Adrenal gland (tissue), 12 donors: Measurements from ENCODE around the gene LBP. TPM values are rescaled to one million over a fixed set of nuclear protein-coding genes. Genes with fewer than 3 reads are reported as not detected.

Experiments
- DNase-seq, 7 donors: peaks; one replicate each; pipeline ENCODE4 v3.0.0-alpha.2; 2019 to 2020
- H3K27ac ChIP-seq, 5 donors: fragments of 200-600 bp; sonication (generic) in 4 of 5; 1 replicate in 3 of 5; 2 replicates in 2 of 5; pipeline versions ENCODE4 v1.5.1 to v1.8.0; 2016 to 2020; ENCODE audit warnings: mild to moderate bottlenecking in 1 of 5
- H3K27me3 ChIP-seq: fragments of 200-600 bp; 2 replicates; pipeline ENCODE4 v1.8.0; 2021
- H3K36me3 ChIP-seq, 2 donors: fragments of 200-600 bp; replicated peaks in 1 of 2; 1 replicate in 1 of 2; 2 replicates in 1 of 2; pipeline versions ENCODE4 v1.5.1 to v1.8.0; 2018 to 2022
- H3K4me1 ChIP-seq, 2 donors: fragments of 200-600 bp; replicated peaks in 1 of 2; 1 replicate in 1 of 2; 2 replicates in 1 of 2; pipeline versions ENCODE4 v1.5.1 to v1.8.0; 2018 to 2021
- H3K4me3 ChIP-seq, 4 donors: fragments of 200-600 bp; sonication (generic) in 3 of 4; one replicate each; pipeline ENCODE4 v1.5.1; 2016 to 2018
- H3K9me3 ChIP-seq, 3 donors: fragments of 200-600 bp; sonication (generic) in 1 of 3; replicated peaks in 1 of 3; 1 replicate in 2 of 3; 2 replicates in 1 of 3; pipeline versions ENCODE4 v1.5.1 to v1.8.0; 2016 to 2021
- CTCF ChIP-seq, 6 experiments: fragments of 450-650 bp in 4 of 6; fragments of 200-600 bp in 2 of 6; sonication (generic) in 1 of 6; IDR thresholded peaks; 1 replicate in 5 of 6; 2 replicates in 1 of 6; pipeline versions ENCODE4 v1.5.1 to v1.8.0; 2016 to 2021; ENCODE audit warnings: antibody characterized with exemption in 6 of 6, mild to moderate bottlenecking in 2 of 6, moderate library complexity in 1 of 6
- POLR2A ChIP-seq, 2 donors: fragments of 450-650 bp; IDR thresholded peaks; one replicate each; pipeline ENCODE4 v1.6.1; 2017; ENCODE audit warnings: antibody characterized with exemption in 2 of 2, mild to moderate bottlenecking in 2 of 2, moderate library complexity in 1 of 2
- WGBS, 4 donors: extraction: QIAGEN DNeasy Blood & Tissue Kit in 2 of 4; methylation state at CpG; one replicate each; pipeline versions ENCODE4 v1.1.5 to v1.1.7; 2013 to 2017; 5-methylcytosine and 5-hydroxymethylcytosine counted together
- intact Hi-C, 2 donors: fragments of 100-400 bp; cut with DNase I; formaldehyde crosslinking; loops; one replicate each; pipeline versions ENCODE4 v1.14.1 to v1.15.0; 2022 to 2023
- polyA plus RNA-seq, 3 donors: library from polyadenylated mRNA; stranded (reverse); fragments of 200-250 nt in 2 of 3; fragments of 350-450 nt in 1 of 3; fragmentation: Illumina TruSeq in 1 of 3; extraction: RNeasy Lipid Tissue Mini Kit (QIAGEN cat#74804) in 1 of 3; gene quantifications; one replicate each; pipeline ENCODE4 v1.2.3, GENCODE V29; 2013 to 2014
- total RNA-seq, 9 donors: library from RNA; depleted of rRNA in 4 of 9; stranded (reverse); fragments of >200 nt in 4 of 9; fragments of 120-200 nt in 1 of 9; fragmentation: NEBNext Ultra II Directional in 1 of 9; extraction: Animal tissue kit (Norgen Biotek cat#: 25700) in 1 of 9; gene quantifications; one replicate each; pipeline versions ENCODE4 v1.1.0 to v1.2.4, GENCODE V29; 2013 to 2023
- donor health status: healthy with polysubstance abuse.
- donor health status: Bipolar disorder and iron deficiency.
- donor health status: DM: yes; HTN: yes; CAD: no.
- donor health status: DM: no; HTN: no; CAD: no.
- donor health status: DM: no; HTN: no; CAD: no.
- donor health status: DM: yes; HTN: yes; CAD: no.

The LBP gene
- total and polyA plus RNA-seq, 12 donors: 0.15 to 2.0 (median 0.41) TPM; not detected in 2

GRCh38 chr20:38346741-38347140, 459 bp downstream of the LBP start:
- Histone ChIP-seq H3K4me1 (no peaks in the 10 kb centered on the region), H3K9me3 (no peaks in the 10 kb centered on the region), H3K36me3 (no peaks in the 10 kb centered on the region), H3K4me3 (no peak overlapping the region), H3K27ac (no peak overlapping the region), H3K27me3 (no peaks in the 10 kb centered on the region)
- TF ChIP-seq POLR2A (IDR thresholded peaks at IDR 0.05) (no peak), CTCF (IDR thresholded peaks at IDR 0.05) (no peak)
- intact Hi-C loops: no loop called here
- WGBS, 4 donors: 68 to 91% (median 80%) methylated on average over 4 of the region's 4 CpGs
- no peak for DNase-seq

GRCh38 chr20:38349856-38350255, 3.6 kb downstream of the LBP start:
- intact Hi-C loops: no loop called here
- no peak for DNase-seq
- Histone ChIP-seq H3K36me3 (no peaks in the 10 kb centered on the region), H3K4me3 (no peak overlapping the region), H3K27me3 (no peaks in the 10 kb centered on the region), H3K9me3 (no peaks in the 10 kb centered on the region), H3K4me1 (no peaks in the 10 kb centered on the region), H3K27ac (no peak overlapping the region)
- no peak for TF ChIP-seq CTCF (IDR thresholded peaks at IDR 0.05)
- no peak for TF ChIP-seq POLR2A (IDR thresholded peaks at IDR 0.05)
- WGBS, 4 donors: 66 to 85% (median 78%) methylated on average over 5 of the region's 5 CpGs

- Histone ChIP-seq H3K4me3 (no peak overlapping the region), H3K9me3 (no peaks in the 10 kb centered on the region), H3K27me3 (no peaks in the 10 kb centered on the region), H3K4me1 (no peaks in the 10 kb centered on the region), H3K36me3 (no peaks in the 10 kb centered on the region), H3K27ac (peak overlapping the region in 1 of 5 donors; percentile 48)
- 67 to 75% (median 71%) methylated on average over 12 to 15 of the region's 15 CpGs for WGBS, 4 donors
- DNase-seq: peak in 5 of 7 donors; percentile 18 to 67 (median 37)
- TF ChIP-seq CTCF (IDR thresholded peaks at IDR 0.05): no peak
- no peak for TF ChIP-seq POLR2A (IDR thresholded peaks at IDR 0.05)
- intact Hi-C loops: no loop called here
Observed at GRCh38 chr20:38350879-38351775, 4.8 kb downstream of the LBP start.

- H3K9me3 ChIP-seq: no peaks in the 10 kb centered on the region
- H3K4me1 ChIP-seq: no peaks in the 10 kb centered on the region
- H3K4me3 ChIP-seq: no peak overlapping the region
- H3K27ac ChIP-seq: no peak overlapping the region
- no peak for TF ChIP-seq CTCF (IDR thresholded peaks at IDR 0.05)
- no peak for TF ChIP-seq POLR2A (IDR thresholded peaks at IDR 0.05)
- 63 to 75% (median 66%) methylated on average over 7 of the region's 7 CpGs for WGBS, 4 donors
- intact Hi-C loops: no loop called here
- no peak for DNase-seq
- no peaks in the 10 kb centered on the region for H3K27me3 ChIP-seq
- H3K36me3 ChIP-seq: no peaks in the 10 kb centered on the region
Observed at GRCh38 chr20:38353316-38353715, 7.0 kb downstream of the LBP start.
